ENCODE measurements around the gene STIP1.

GRCh38 chr11:64234647-64235379 is 48.8 kb downstream of the STIP1 start:
- TF ChIP-seq, protein P1, sequence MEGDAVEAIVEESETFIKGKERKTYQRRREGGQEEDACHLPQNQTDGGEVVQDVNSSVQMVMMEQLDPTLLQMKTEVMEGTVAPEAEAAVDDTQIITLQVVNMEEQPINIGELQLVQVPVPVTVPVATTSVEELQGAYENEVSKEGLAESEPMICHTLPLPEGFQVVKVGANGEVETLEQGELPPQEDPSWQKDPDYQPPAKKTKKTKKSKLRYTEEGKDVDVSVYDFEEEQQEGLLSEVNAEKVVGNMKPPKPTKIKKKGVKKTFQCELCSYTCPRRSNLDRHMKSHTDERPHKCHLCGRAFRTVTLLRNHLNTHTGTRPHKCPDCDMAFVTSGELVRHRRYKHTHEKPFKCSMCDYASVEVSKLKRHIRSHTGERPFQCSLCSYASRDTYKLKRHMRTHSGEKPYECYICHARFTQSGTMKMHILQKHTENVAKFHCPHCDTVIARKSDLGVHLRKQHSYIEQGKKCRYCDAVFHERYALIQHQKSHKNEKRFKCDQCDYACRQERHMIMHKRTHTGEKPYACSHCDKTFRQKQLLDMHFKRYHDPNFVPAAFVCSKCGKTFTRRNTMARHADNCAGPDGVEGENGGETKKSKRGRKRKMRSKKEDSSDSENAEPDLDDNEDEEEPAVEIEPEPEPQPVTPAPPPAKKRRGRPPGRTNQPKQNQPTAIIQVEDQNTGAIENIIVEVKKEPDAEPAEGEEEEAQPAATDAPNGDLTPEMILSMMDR (IDR thresholded peaks at IDR 0.05) = peak; percentile 27
- TF ChIP-seq ZFX (IDR thresholded peaks at IDR 0.05; ENCODE audit: borderline replicate concordance) = no peak

All from 22Rv1 (cell line).